ENCODE data around the gene METTL2B. TPM values are rescaled to one million over a fixed set of nuclear protein-coding genes. Genes with fewer than 3 reads are reported as not detected.
A peak's percentile ranks its signal among the peaks of the same experiment; 100 is the strongest.
"Not testable (repeated sequence)": the region's sequence is repeated elsewhere in the genome, so short reads cannot be mapped to it uniquely, and the experiment has no call there.

METTL2B gene
- total and polyA plus RNA-seq, 2 donors (not counting 1 experiment from before 2014, with no cell fraction given) = 8.9 to 22.7 TPM

DNA sequence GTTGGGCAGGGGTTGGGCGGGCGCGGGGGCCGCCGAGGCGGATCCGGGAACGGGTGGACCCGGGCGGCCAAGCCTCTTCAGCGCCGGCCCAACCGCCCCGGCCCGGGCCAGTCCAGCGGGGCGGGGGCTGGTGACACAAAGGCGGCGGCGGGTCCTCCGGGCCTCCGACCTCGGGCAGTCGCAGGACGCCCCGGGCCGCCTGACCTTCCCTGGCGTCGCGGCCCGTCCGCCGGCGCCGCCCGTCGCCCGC is 54.2 kb downstream of the METTL2B start:
- H3K27ac ChIP-seq (ENCODE audit: low read length in 2 of 2) = peak overlapping the region; percentile 55 to 87
- Mint-ChIP-seq H3K27me3 (no peaks in the 10 kb centered on the region), H3K4me3 (no peak overlapping the region), H3K27ac (no peak overlapping the region), H3K9me3 (ENCODE audit: insufficient read depth) (no peaks in the 10 kb centered on the region), H3K4me1 (peaks cover 32% of the 10 kb centered on the region)
- H3K4me3 ChIP-seq (ENCODE audit: control extremely low read depth in 1 of 5, extremely low read depth in 1 of 5, insufficient read depth in 1 of 5, low read depth in 2 of 5, low read length in 4 of 5) = peak overlapping the region in 4 of 5 experiments; percentile 42 to 72 (median 68)
- ChIA-PET POLR2A (no interaction called here), CTCF (no interaction called here)
- peak overlapping the region; percentile 73 for H3K9ac ChIP-seq (ENCODE audit: low read length)
- H3K79me2 ChIP-seq (ENCODE audit: control insufficient read depth, insufficient read depth, low read length) = peaks cover 20% of the 10 kb centered on the region
- ATAC-seq (ENCODE audit: low read depth) = no peak
- H3K4me2 ChIP-seq (replicated peaks; ENCODE audit: low read depth, low read length, poor library complexity, severe bottlenecking) = peak overlapping the region; percentile 68
- no peak for DNase-seq
- H3K4me1 ChIP-seq (ENCODE audit: control insufficient read depth in 2 of 2, insufficient read depth in 2 of 2, low read length in 2 of 2) = peaks cover 13 to 18% of the 10 kb centered on the region in 2 donors
- H3K36me3 ChIP-seq (replicated peaks in 1 of 2; ENCODE audit: control extremely low read depth in 1 of 2, control insufficient read depth in 1 of 2, extremely low read depth in 1 of 2, insufficient read depth in 2 of 2, low read length in 1 of 2) = peaks cover 0 to 2% of the 10 kb centered on the region in 2 experiments
- H3K9me3 ChIP-seq (ENCODE audit: control extremely low read depth in 1 of 3, control insufficient read depth in 2 of 3, insufficient read depth in 1 of 3, low read length in 2 of 3) = no peaks in the 10 kb centered on the region
- intact Hi-C loops (cut with micrococcal nuclease) = loop anchor here (2.0 to 5.0 kb wide), 5 partner anchors 54 to 697 kb away; partner anchors contain the start of genes AHCYL2, ATP6V1F, HILPDA and IMPDH1
- 0% methylated on average over 38 of the region's 38 CpGs for WGBS (ENCODE audit: insufficient coverage)
- TF ChIP-seq EZH2 (IDR thresholded peaks at IDR 0.05; ENCODE audit: borderline replicate concordance, insufficient read depth, low read depth, low read length, poor library complexity, severe bottlenecking) = no peak
- TF ChIP-seq, protein P1, sequence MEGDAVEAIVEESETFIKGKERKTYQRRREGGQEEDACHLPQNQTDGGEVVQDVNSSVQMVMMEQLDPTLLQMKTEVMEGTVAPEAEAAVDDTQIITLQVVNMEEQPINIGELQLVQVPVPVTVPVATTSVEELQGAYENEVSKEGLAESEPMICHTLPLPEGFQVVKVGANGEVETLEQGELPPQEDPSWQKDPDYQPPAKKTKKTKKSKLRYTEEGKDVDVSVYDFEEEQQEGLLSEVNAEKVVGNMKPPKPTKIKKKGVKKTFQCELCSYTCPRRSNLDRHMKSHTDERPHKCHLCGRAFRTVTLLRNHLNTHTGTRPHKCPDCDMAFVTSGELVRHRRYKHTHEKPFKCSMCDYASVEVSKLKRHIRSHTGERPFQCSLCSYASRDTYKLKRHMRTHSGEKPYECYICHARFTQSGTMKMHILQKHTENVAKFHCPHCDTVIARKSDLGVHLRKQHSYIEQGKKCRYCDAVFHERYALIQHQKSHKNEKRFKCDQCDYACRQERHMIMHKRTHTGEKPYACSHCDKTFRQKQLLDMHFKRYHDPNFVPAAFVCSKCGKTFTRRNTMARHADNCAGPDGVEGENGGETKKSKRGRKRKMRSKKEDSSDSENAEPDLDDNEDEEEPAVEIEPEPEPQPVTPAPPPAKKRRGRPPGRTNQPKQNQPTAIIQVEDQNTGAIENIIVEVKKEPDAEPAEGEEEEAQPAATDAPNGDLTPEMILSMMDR (IDR thresholded peaks at IDR 0.05) = no peak
- no peaks in the 10 kb centered on the region for H3K27me3 ChIP-seq (replicated peaks in 1 of 4; ENCODE audit: control extremely low read depth in 1 of 4, control insufficient read depth in 3 of 4, insufficient read depth in 4 of 4, low read length in 3 of 4)
- no peaks in the 10 kb centered on the region for H4K20me1 ChIP-seq (ENCODE audit: control insufficient read depth, insufficient read depth, low read length, poor library complexity, severe bottlenecking)
- peak overlapping the region; percentile 72 for H2AFZ ChIP-seq (ENCODE audit: insufficient read depth, low read depth, low read length, poor library complexity, severe bottlenecking)

DNA sequence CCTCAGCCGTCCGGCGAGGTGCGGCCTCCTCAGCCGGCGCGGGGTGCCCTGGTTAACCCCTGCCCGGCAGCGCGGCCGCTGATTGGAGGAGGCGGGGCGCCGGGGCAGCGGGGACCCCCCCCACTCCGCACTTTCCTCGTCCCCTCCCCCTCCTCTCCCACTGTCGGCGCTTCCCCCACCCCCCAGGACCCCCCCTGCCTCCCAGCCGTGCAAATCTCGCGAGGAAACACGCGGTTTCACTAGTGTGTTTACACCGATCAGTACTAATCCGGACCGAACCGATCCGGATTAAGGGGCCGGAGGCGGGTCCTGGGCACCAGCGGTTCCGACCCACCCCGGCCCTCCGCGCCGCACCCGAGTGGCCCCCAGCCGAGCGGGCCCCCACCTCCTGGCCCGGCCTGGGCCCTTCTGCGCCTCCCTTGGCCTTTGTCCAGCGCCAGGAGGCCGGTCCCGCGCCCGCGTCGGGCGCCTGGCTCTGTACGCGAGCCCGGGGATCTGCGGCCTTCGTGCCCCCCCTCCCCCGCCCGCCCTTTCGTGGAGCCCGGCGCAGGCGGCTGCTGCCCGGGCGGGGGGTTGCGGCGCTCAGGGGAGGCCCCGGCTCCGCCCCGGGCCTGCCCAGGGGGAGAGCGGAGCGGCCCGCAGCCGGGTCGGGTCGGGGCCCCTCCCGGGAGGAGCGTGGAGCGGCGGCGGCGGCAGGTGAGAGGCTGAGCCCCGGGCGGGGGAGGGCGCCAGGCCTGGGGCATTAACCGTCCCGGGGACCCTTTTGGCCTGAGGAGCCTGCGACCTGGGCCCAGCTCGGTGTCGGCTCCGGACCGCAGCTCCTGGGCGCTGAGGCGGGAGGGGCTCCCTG is 54.8 kb downstream of the METTL2B start:
- peak overlapping the region; percentile 41 to 87 for H3K27ac ChIP-seq (ENCODE audit: low read length in 2 of 2)
- H3K4me2 ChIP-seq (replicated peaks; ENCODE audit: low read depth, low read length, poor library complexity, severe bottlenecking) = peak overlapping the region; percentile 68
- under 1% methylated on average over 84 of the region's 92 CpGs for WGBS (ENCODE audit: insufficient coverage)
- H4K20me1 ChIP-seq (ENCODE audit: control insufficient read depth, insufficient read depth, low read length, poor library complexity, severe bottlenecking); H3K9me3 Mint-ChIP-seq (ENCODE audit: insufficient read depth); H3K27me3 ChIP-seq (replicated peaks in 1 of 4; ENCODE audit: control extremely low read depth in 1 of 4, control insufficient read depth in 3 of 4, insufficient read depth in 4 of 4, low read length in 3 of 4); H3K9me3 ChIP-seq (ENCODE audit: control extremely low read depth in 1 of 3, control insufficient read depth in 2 of 3, insufficient read depth in 1 of 3, low read length in 2 of 3); H3K36me3 ChIP-seq (replicated peaks in 1 of 2; ENCODE audit: control extremely low read depth in 1 of 2, control insufficient read depth in 1 of 2, extremely low read depth in 1 of 2, insufficient read depth in 2 of 2, low read length in 1 of 2); CTCF ChIA-PET; H3K27me3 Mint-ChIP-seq; POLR2A ChIA-PET: not testable (repeated sequence)
- intact Hi-C loops (cut with micrococcal nuclease) = loop anchor here (2.0 to 5.0 kb wide), 5 partner anchors 55 to 696 kb away; partner anchors contain the start of genes AHCYL2, ATP6V1F, HILPDA and IMPDH1
- peaks cover 24% of the 10 kb centered on the region for H3K79me2 ChIP-seq (ENCODE audit: control insufficient read depth, insufficient read depth, low read length)
- peak overlapping the region; percentile 73 for H3K9ac ChIP-seq (ENCODE audit: low read length)
- DNase-seq (peak; percentile 88), ATAC-seq (ENCODE audit: low read depth) (peak; percentile 71)
- Mint-ChIP-seq H3K4me3 (peak overlapping the region; percentile 69), H3K27ac (peak overlapping the region; percentile 90), H3K4me1 (peaks cover 32% of the 10 kb centered on the region)
- peaks cover 13 to 18% of the 10 kb centered on the region in 2 donors for H3K4me1 ChIP-seq (ENCODE audit: control insufficient read depth in 2 of 2, insufficient read depth in 2 of 2, low read length in 2 of 2)
- peak overlapping the region; percentile 72 for H2AFZ ChIP-seq (ENCODE audit: insufficient read depth, low read depth, low read length, poor library complexity, severe bottlenecking)
- peak overlapping the region in 4 of 5 experiments; percentile 42 to 72 (median 68) for H3K4me3 ChIP-seq (ENCODE audit: control extremely low read depth in 1 of 5, extremely low read depth in 1 of 5, insufficient read depth in 1 of 5, low read depth in 2 of 5, low read length in 4 of 5)

DNA sequence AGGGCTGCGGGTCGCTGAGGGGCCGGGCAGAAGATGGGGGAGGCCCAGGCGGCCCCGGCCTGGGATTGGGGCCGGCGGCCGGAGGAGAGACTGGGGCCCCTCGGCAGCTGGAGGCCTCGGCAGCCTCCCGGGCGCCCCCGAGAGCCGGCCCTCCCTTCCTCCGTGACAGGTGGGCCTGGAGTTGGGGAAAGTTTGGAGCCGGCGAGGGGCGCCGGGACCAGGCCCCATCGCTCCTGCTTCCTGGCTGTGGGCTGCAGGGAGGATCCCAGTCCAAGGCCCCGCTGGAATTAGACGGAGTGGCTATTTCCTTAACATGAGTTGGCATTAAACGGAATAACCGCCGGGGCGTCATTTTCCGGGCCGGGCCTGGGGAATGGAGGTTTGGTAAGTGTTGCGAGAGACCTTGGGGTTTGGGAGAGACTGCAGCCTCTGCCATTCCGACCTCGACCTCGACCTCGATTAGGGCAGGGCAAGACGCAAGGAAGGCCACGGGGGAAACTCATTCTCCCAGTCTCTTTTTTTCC is 55.5 kb downstream of the METTL2B start:
- H3K9me3 Mint-ChIP-seq (ENCODE audit: insufficient read depth); H3K36me3 ChIP-seq (replicated peaks in 1 of 2; ENCODE audit: control extremely low read depth in 1 of 2, control insufficient read depth in 1 of 2, extremely low read depth in 1 of 2, insufficient read depth in 2 of 2, low read length in 1 of 2); ATAC-seq (ENCODE audit: low read depth); H3K27me3 ChIP-seq (replicated peaks in 1 of 4; ENCODE audit: control extremely low read depth in 1 of 4, control insufficient read depth in 3 of 4, insufficient read depth in 4 of 4, low read length in 3 of 4); POLR2A ChIA-PET; H4K20me1 ChIP-seq (ENCODE audit: control insufficient read depth, insufficient read depth, low read length, poor library complexity, severe bottlenecking); H3K9me3 ChIP-seq (ENCODE audit: control extremely low read depth in 1 of 3, control insufficient read depth in 2 of 3, insufficient read depth in 1 of 3, low read length in 2 of 3); H3K27me3 Mint-ChIP-seq; CTCF ChIA-PET: not testable (repeated sequence)
- Mint-ChIP-seq H3K4me1 (peaks cover 32% of the 10 kb centered on the region), H3K4me3 (peak overlapping the region; percentile 88), H3K27ac (peak overlapping the region; percentile 93)
- Histone ChIP-seq H3K4me2 (replicated peaks; ENCODE audit: low read depth, low read length, poor library complexity, severe bottlenecking) (peak overlapping the region; percentile 68), H2AFZ (ENCODE audit: insufficient read depth, low read depth, low read length, poor library complexity, severe bottlenecking) (peak overlapping the region; percentile 72), H3K9ac (ENCODE audit: low read length) (peak overlapping the region; percentile 73), H3K27ac (ENCODE audit: low read length in 2 of 2) (peak overlapping the region; percentile 41 to 87), H3K4me1 (ENCODE audit: control insufficient read depth in 2 of 2, insufficient read depth in 2 of 2, low read length in 2 of 2) (peaks cover 13 to 18% of the 10 kb centered on the region in 2 donors), H3K79me2 (ENCODE audit: control insufficient read depth, insufficient read depth, low read length) (peaks cover 26% of the 10 kb centered on the region), H3K4me3 (ENCODE audit: control extremely low read depth in 1 of 5, extremely low read depth in 1 of 5, insufficient read depth in 1 of 5, low read depth in 2 of 5, low read length in 4 of 5) (peak overlapping the region; percentile 39 to 72 (median 65))
- WGBS (ENCODE audit: insufficient coverage) = under 1% methylated on average over 15 of the region's 35 CpGs
- peak; percentile 36 for DNase-seq
- intact Hi-C loops (cut with micrococcal nuclease) = loop anchor here (2.0 to 5.0 kb wide), 5 partner anchors 55 to 695 kb away; partner anchors contain the start of genes AHCYL2, ATP6V1F, HILPDA and IMPDH1

All from B cell (primary cell).